HEK293 (cell line): Measurements from ENCODE around the gene TMEM171.

Source experiments
- CTCF ChIA-PET: fragments of 350-600 bp; formaldehyde crosslinking; extraction: SDS; loops from one replicate; lab custom pipeline; 2021; ENCODE audit warnings: antibody characterized with exemption; lab: Yijun Ruan, JAX
- POLR2A ChIA-PET: fragments of 300-600 bp; formaldehyde crosslinking; extraction: SDS; loops from one replicate; lab custom pipeline; 2020; ENCODE audit warnings: antibody characterized with exemption, inconsistent platforms; lab: Yijun Ruan, JAX
- H3K27ac ChIP-seq: fragments of 200-500 bp; sonication (Bioruptor generic); 2 replicates; pipeline ENCODE4 v1.5.1; 2014; ENCODE audit warnings: low read depth, low read length, control low read depth, inconsistent platforms; ENCODE audit errors: extremely low read depth
- H3K36me3 ChIP-seq, 2 experiments: fragments of 200-500 bp in 1 of 2; sonication (Bioruptor generic) in 1 of 2; 1 replicate in 1 of 2; 2 replicates in 1 of 2; pipeline ENCODE4 v1.5.1; 2014 to 2017; ENCODE audit warnings: inconsistent platforms in 2 of 2, low read length in 2 of 2; ENCODE audit not compliant: control insufficient read depth in 2 of 2, insufficient read depth in 1 of 2
- H3K4me1 ChIP-seq: fragments of 200-500 bp; sonication (Bioruptor generic); 2 replicates; pipeline ENCODE4 v1.5.1; 2014; ENCODE audit warnings: mild to moderate bottlenecking, low read length, inconsistent platforms; ENCODE audit not compliant: control insufficient read depth, insufficient read depth
- H3K4me3 ChIP-seq: 2 replicates; pipeline ENCODE4 v1.5.1; 2011; ENCODE audit warnings: low read depth, mild to moderate bottlenecking, control low read depth, low read length, moderate library complexity
- H3K9me3 ChIP-seq: fragments of 200-500 bp; sonication (Bioruptor generic); 2 replicates; pipeline ENCODE4 v1.5.1; 2014; ENCODE audit warnings: low read depth, low read length, inconsistent platforms; ENCODE audit not compliant: control insufficient read depth, insufficient read depth
- AEBP2 ChIP-seq: fragments of 450-650 bp; formaldehyde crosslinking; IDR thresholded peaks from 2 replicates; pipeline ENCODE4 v1.5.1; 2016; ENCODE audit warnings: missing biosample characterization, missing genetic modification characterization, borderline replicate concordance
- GLI4 ChIP-seq: fragments of 450-650 bp; formaldehyde crosslinking; IDR thresholded peaks from 2 replicates; pipeline ENCODE4 v1.5.1; 2016; ENCODE audit warnings: missing biosample characterization, missing genetic modification characterization
- MYNN ChIP-seq: fragments of 450-650 bp; formaldehyde crosslinking; IDR thresholded peaks from 2 replicates; pipeline ENCODE4 v1.5.1; 2016; ENCODE audit warnings: missing biosample characterization, missing genetic modification characterization, borderline replicate concordance
- SCRT2 ChIP-seq: fragments of 450-650 bp; formaldehyde crosslinking; IDR thresholded peaks from 2 replicates; pipeline ENCODE4 v1.5.1; 2016; ENCODE audit warnings: missing biosample characterization, missing genetic modification characterization
- TSHZ1 ChIP-seq: fragments of 450-650 bp; formaldehyde crosslinking; IDR thresholded peaks from 2 replicates; pipeline ENCODE4 v1.5.1; 2016; ENCODE audit warnings: missing biosample characterization, missing genetic modification characterization, borderline replicate concordance
- ZBTB10 ChIP-seq: fragments of 450-650 bp; formaldehyde crosslinking; IDR thresholded peaks from 2 replicates; pipeline ENCODE4 v1.5.1; 2016; ENCODE audit warnings: missing biosample characterization, missing genetic modification characterization
- ZNF112 ChIP-seq: fragments of 450-650 bp; formaldehyde crosslinking; IDR thresholded peaks from 2 replicates; pipeline ENCODE4 v1.5.0; 2017; ENCODE audit warnings: missing biosample characterization, missing genetic modification characterization
- ZNF140 ChIP-seq: fragments of 450-650 bp; formaldehyde crosslinking; IDR thresholded peaks from 2 replicates; pipeline ENCODE4 v1.5.1; 2016; ENCODE audit warnings: missing biosample characterization, missing genetic modification characterization
- ZNF274 ChIP-seq, 2 experiments: fragments of 200-500 bp in 1 of 2; fragments of 450-650 bp in 1 of 2; sonication (Bioruptor generic) in 1 of 2; formaldehyde crosslinking in 1 of 2; IDR thresholded peaks; 2 replicates each; pipeline versions ENCODE4 v1.5.1 to v1.6.1; 2014 to 2016; ENCODE audit warnings: borderline replicate concordance in 1 of 2, inconsistent platforms in 1 of 2, low read length in 1 of 2, missing biosample characterization in 1 of 2, missing genetic modification characterization in 1 of 2
- ZNF280C ChIP-seq: fragments of 450-650 bp; formaldehyde crosslinking; IDR thresholded peaks from 2 replicates; pipeline ENCODE4 v1.5.1; 2016; ENCODE audit warnings: missing biosample characterization, missing genetic modification characterization
- ZNF362 ChIP-seq: fragments of 450-650 bp; formaldehyde crosslinking; IDR thresholded peaks from 2 replicates; pipeline ENCODE4 v1.5.1; 2016; ENCODE audit warnings: missing biosample characterization, missing genetic modification characterization
- ZNF488 ChIP-seq: fragments of 450-650 bp; formaldehyde crosslinking; IDR thresholded peaks from 2 replicates; pipeline ENCODE4 v1.5.1; 2016; ENCODE audit warnings: missing biosample characterization, missing genetic modification characterization
- ZNF521 ChIP-seq: fragments of 450-650 bp; formaldehyde crosslinking; IDR thresholded peaks from 2 replicates; pipeline ENCODE4 v1.5.1; 2017; ENCODE audit warnings: missing biosample characterization, mild to moderate bottlenecking, missing genetic modification characterization
- ZNF560 ChIP-seq: fragments of 450-650 bp; formaldehyde crosslinking; IDR thresholded peaks from 2 replicates; pipeline ENCODE4 v1.5.1; 2017; ENCODE audit warnings: missing biosample characterization, missing genetic modification characterization, borderline replicate concordance
- ZNF585B ChIP-seq: fragments of 450-650 bp; formaldehyde crosslinking; IDR thresholded peaks from 2 replicates; pipeline ENCODE4 v1.5.1; 2016; ENCODE audit warnings: missing biosample characterization, missing genetic modification characterization
- ZNF621 ChIP-seq: fragments of 450-650 bp; formaldehyde crosslinking; IDR thresholded peaks from 2 replicates; pipeline ENCODE4 v1.5.1; 2017; ENCODE audit warnings: missing biosample characterization, missing genetic modification characterization
- ZNF626 ChIP-seq: fragments of 450-650 bp; sonication (Bioruptor Pico); formaldehyde crosslinking; IDR thresholded peaks from 2 replicates; pipeline ENCODE4 v1.5.1; 2018; ENCODE audit warnings: missing biosample characterization, missing genetic modification characterization, inconsistent platforms
- ZNF660 ChIP-seq: fragments of 450-650 bp; IDR thresholded peaks from 2 replicates; pipeline ENCODE4 v1.5.1; 2018; ENCODE audit warnings: missing biosample characterization, mild to moderate bottlenecking, missing genetic modification characterization
- ZNF768 ChIP-seq: fragments of 450-650 bp; formaldehyde crosslinking; IDR thresholded peaks from 2 replicates; pipeline ENCODE4 v1.5.1; 2018; ENCODE audit warnings: missing biosample characterization, mild to moderate bottlenecking, missing genetic modification characterization

The TMEM171 gene

GRCh38 chr5:73179730-73180129 lies 59.4 kb downstream of the TMEM171 start:
- Histone ChIP-seq H3K27ac (no peak overlapping the region), H3K9me3 (no peaks in the 10 kb centered on the region), H3K4me1 (no peaks in the 10 kb centered on the region), H3K4me3 (no peak overlapping the region), H3K36me3 (no peaks in the 10 kb centered on the region)
- ChIA-PET POLR2A (no interaction called here), CTCF (interaction anchor here (0.6 to 1.1 kb wide), 3 partner anchors 9 to 37 kb away, joined by 3 to 6 read pairs (median 4); no protein-coding TSS in a partner anchor)
- TF ChIP-seq GLI4 (tag by site-specific recombination), result no peak
- TF ChIP-seq ZNF626 (tag by site-specific recombination), result no peak
- TF ChIP-seq ZNF112 (tag by site-specific recombination), result no peak
- TF ChIP-seq ZNF488 (tag by site-specific recombination), result no peak
- no peak for TF ChIP-seq ZNF621
- no peak for TF ChIP-seq ZNF280C (tag by site-specific recombination)
- TF ChIP-seq SCRT2 (tag by site-specific recombination), result no peak
- TF ChIP-seq ZNF560 (tag by site-specific recombination), result no peak
- no peak for TF ChIP-seq ZBTB10 (tag by site-specific recombination)
- TF ChIP-seq ZNF521 (tag by site-specific recombination), result no peak
- no peak for TF ChIP-seq AEBP2
- no peak for TF ChIP-seq ZNF660 (tag by site-specific recombination)
- no peak for TF ChIP-seq ZNF362
- TF ChIP-seq MYNN (tag by site-specific recombination), result no peak
- TF ChIP-seq ZNF274 (IDR thresholded peaks at IDR 0.05; ENCODE audit: low read length), result no peak
- TF ChIP-seq ZNF274 (tag by site-specific recombination; IDR thresholded peaks at IDR 0.05; ENCODE audit: borderline replicate concordance), result no peak
- TF ChIP-seq ZNF585B (tag by site-specific recombination), result no peak
- TF ChIP-seq TSHZ1, result no peak
- TF ChIP-seq ZNF768 (tag by site-specific recombination), result no peak
- TF ChIP-seq ZNF140 (tag by site-specific recombination), result no peak
- TF ChIP-seq, all 188 proteins: peak for 0
